Measurements from ENCODE around the gene SMOC2. TPM values are rescaled to one million over a fixed set of nuclear protein-coding genes. Genes with fewer than 3 reads are reported as not detected.

SMOC2 gene
- total RNA-seq, 1 experiment from 2014 or later: 0.42 TPM

GRCh38 chr6:168598251-168599117 lies 157.5 kb downstream of the SMOC2 start:
- Histone ChIP-seq H3K9ac (ENCODE audit: low read length) (no peak overlapping the region), H2AFZ (ENCODE audit: low read depth, low read length, poor library complexity, severe bottlenecking) (no peak overlapping the region), H3K27ac (ENCODE audit: low read depth, low read length) (no peak overlapping the region), H3K36me3 (ENCODE audit: control insufficient read depth in 1 of 2, insufficient read depth in 2 of 2, low read length in 2 of 2) (no peaks in the 10 kb centered on the region), H3K79me2 (ENCODE audit: insufficient read depth, low read length) (no peaks in the 10 kb centered on the region), H3K27me3 (ENCODE audit: insufficient read depth, low read length) (peaks cover 14% of the 10 kb centered on the region; the same call in 1 of the 2 replicates), H3K4me2 (ENCODE audit: low read length) (no peak overlapping the region), H4K20me1 (ENCODE audit: insufficient read depth) (no peaks in the 10 kb centered on the region), H3K4me1 (ENCODE audit: control insufficient read depth in 1 of 2, insufficient read depth in 2 of 2, low read length in 2 of 2) (no peaks in the 10 kb centered on the region), H3K9me3 (ENCODE audit: control insufficient read depth in 1 of 2, insufficient read depth in 1 of 2, low read depth in 1 of 2, low read length in 2 of 2) (no peaks in the 10 kb centered on the region), H3K9me2 (ENCODE audit: insufficient read depth) (no peaks in the 10 kb centered on the region), H3K4me3 (replicated peaks in 1 of 2; ENCODE audit: low read depth in 1 of 2, low read length in 2 of 2) (no peak overlapping the region)
- ChIA-PET POLR2A (no interaction called here), RAD21 (ENCODE audit: low non-redundant PET in 1 of 2, low total read pairs in 2 of 2, uncharacterized antibody in 2 of 2, unreplicated experiment in 2 of 2) (no interaction called here), CTCF (no interaction called here)
- no TSS peak for BruUV-seq (replicated peaks)
- TF ChIP-seq YY1 (IDR thresholded peaks at IDR 0.05; ENCODE audit: extremely low read depth, insufficient replicate concordance, low read depth, low read length) (no peak), MAX (IDR thresholded peaks at IDR 0.05) (no peak), EZH2phosphoT487 (IDR thresholded peaks at IDR 0.05; ENCODE audit: borderline replicate concordance) (no peak), FOSL1 (IDR thresholded peaks at IDR 0.05; ENCODE audit: low read depth) (no peak), ZFX (IDR thresholded peaks at IDR 0.05) (no peak), TCF7L2 (IDR thresholded peaks at IDR 0.05; ENCODE audit: borderline replicate concordance, extremely low read depth, insufficient read depth, insufficient read length) (no peak), JUND (IDR thresholded peaks at IDR 0.05) (no peak), ELF1 (IDR thresholded peaks at IDR 0.05; ENCODE audit: borderline replicate concordance, low read depth) (no peak), RAD21 (IDR thresholded peaks at IDR 0.05; ENCODE audit: low read depth) (no peak), EGR1 (IDR thresholded peaks at IDR 0.05; ENCODE audit: low read depth) (no peak), CEBPB (IDR thresholded peaks at IDR 0.05; ENCODE audit: low read depth) (no peak)
- TF ChIP-seq, protein P1, sequence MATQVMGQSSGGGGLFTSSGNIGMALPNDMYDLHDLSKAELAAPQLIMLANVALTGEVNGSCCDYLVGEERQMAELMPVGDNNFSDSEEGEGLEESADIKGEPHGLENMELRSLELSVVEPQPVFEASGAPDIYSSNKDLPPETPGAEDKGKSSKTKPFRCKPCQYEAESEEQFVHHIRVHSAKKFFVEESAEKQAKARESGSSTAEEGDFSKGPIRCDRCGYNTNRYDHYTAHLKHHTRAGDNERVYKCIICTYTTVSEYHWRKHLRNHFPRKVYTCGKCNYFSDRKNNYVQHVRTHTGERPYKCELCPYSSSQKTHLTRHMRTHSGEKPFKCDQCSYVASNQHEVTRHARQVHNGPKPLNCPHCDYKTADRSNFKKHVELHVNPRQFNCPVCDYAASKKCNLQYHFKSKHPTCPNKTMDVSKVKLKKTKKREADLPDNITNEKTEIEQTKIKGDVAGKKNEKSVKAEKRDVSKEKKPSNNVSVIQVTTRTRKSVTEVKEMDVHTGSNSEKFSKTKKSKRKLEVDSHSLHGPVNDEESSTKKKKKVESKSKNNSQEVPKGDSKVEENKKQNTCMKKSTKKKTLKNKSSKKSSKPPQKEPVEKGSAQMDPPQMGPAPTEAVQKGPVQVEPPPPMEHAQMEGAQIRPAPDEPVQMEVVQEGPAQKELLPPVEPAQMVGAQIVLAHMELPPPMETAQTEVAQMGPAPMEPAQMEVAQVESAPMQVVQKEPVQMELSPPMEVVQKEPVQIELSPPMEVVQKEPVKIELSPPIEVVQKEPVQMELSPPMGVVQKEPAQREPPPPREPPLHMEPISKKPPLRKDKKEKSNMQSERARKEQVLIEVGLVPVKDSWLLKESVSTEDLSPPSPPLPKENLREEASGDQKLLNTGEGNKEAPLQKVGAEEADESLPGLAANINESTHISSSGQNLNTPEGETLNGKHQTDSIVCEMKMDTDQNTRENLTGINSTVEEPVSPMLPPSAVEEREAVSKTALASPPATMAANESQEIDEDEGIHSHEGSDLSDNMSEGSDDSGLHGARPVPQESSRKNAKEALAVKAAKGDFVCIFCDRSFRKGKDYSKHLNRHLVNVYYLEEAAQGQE (IDR thresholded peaks at IDR 0.05; ENCODE audit: low read depth): no peak
- intact Hi-C loops (cut with micrococcal nuclease): no loop called here
- no peak for DNase-seq (ENCODE audit: low read depth, low spot score)
- ATAC-seq: no peak
